Right atrium auricular region (tissue), 2 donors: Measurements from ENCODE around the gene IKBKE. TPM values are rescaled to one million over a fixed set of nuclear protein-coding genes. Genes with fewer than 3 reads are reported as not detected.

ENCODE experiments used
- DNase-seq: peaks from one replicate; pipeline ENCODE4 v3.0.0-alpha.2; 2019; ENCODE audit warnings: low spot score
- H3K27ac ChIP-seq, 2 donors: fragments of 200-600 bp; sonication (generic); 1 replicate in 1 of 2; 2 replicates in 1 of 2; pipeline ENCODE4 v1.5.1; 2016 to 2019
- H3K27me3 ChIP-seq, 2 donors: fragments of 200-600 bp; sonication (generic); one replicate each; pipeline versions ENCODE4 v1.5.1 to v1.6.0; 2017 to 2019
- H3K36me3 ChIP-seq: fragments of 200-600 bp; sonication (generic); one replicate; pipeline ENCODE4 v1.5.1; 2016
- H3K4me1 ChIP-seq, 2 donors: fragments of 200-600 bp; sonication (generic); one replicate each; pipeline versions ENCODE4 v1.5.1 to v1.6.0; 2017 to 2019
- H3K4me3 ChIP-seq, 2 donors: fragments of 200-600 bp; sonication (generic); 1 replicate in 1 of 2; 2 replicates in 1 of 2; pipeline ENCODE4 v1.5.1; 2017 to 2019; ENCODE audit warnings: mild to moderate bottlenecking in 1 of 2, moderate library complexity in 1 of 2
- H3K9me3 ChIP-seq, 2 donors: fragments of 200-600 bp; sonication (generic); one replicate each; pipeline ENCODE4 v1.5.1; 2019
- total RNA-seq, 2 donors: library from RNA; depleted of rRNA; stranded (reverse); fragments of >200 nt; gene quantifications; one replicate each; pipeline ENCODE4 v1.1.0, GENCODE V29; 2016
- TF ChIP-seq, protein P1 (sequence below), 2 donors: fragments of 200-600 bp; sonication (generic); IDR thresholded peaks; one replicate each; pipeline ENCODE4 v1.5.1; 2019; ENCODE audit warnings: antibody characterized with exemption in 2 of 2

The IKBKE gene
- total RNA-seq, 2 donors from 2014 or later, result 1.3 to 3.2 TPM

DNA sequence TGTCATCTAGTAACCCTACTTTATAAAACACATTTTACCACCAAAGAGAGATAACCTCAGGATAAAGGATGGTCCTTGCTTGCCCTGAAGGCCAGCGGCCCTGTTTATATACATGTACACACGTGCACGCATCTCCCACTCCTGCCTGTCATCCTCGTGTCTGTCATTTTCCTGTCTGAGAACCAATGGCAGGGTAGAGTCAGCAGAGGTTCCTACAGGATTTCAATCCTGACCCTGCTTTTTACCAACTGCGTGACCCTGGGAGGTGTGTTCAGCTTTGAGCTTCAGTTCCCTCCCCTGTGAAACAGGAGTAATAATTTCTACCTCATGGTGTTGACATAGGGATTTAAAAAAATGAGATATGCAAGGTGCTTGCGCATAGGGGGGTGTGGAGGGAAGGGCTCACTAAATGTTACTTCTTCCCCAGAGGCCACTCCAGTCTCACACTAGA lies 24.8 kb downstream of the IKBKE start:
- H3K36me3 ChIP-seq, result no peaks in the 10 kb centered on the region
- no peaks in the 10 kb centered on the region for H3K9me3 ChIP-seq
- H3K4me1 ChIP-seq, result peaks cover 0 to 27% of the 10 kb centered on the region in 2 donors
- no peak overlapping the region for H3K4me3 ChIP-seq
- H3K27ac ChIP-seq, result peak overlapping the region; percentile 46 to 67
- TF ChIP-seq, protein P1, sequence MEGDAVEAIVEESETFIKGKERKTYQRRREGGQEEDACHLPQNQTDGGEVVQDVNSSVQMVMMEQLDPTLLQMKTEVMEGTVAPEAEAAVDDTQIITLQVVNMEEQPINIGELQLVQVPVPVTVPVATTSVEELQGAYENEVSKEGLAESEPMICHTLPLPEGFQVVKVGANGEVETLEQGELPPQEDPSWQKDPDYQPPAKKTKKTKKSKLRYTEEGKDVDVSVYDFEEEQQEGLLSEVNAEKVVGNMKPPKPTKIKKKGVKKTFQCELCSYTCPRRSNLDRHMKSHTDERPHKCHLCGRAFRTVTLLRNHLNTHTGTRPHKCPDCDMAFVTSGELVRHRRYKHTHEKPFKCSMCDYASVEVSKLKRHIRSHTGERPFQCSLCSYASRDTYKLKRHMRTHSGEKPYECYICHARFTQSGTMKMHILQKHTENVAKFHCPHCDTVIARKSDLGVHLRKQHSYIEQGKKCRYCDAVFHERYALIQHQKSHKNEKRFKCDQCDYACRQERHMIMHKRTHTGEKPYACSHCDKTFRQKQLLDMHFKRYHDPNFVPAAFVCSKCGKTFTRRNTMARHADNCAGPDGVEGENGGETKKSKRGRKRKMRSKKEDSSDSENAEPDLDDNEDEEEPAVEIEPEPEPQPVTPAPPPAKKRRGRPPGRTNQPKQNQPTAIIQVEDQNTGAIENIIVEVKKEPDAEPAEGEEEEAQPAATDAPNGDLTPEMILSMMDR (IDR thresholded peaks at IDR 0.05), result no peak
- no peaks in the 10 kb centered on the region for H3K27me3 ChIP-seq
- no peak for DNase-seq

DNA sequence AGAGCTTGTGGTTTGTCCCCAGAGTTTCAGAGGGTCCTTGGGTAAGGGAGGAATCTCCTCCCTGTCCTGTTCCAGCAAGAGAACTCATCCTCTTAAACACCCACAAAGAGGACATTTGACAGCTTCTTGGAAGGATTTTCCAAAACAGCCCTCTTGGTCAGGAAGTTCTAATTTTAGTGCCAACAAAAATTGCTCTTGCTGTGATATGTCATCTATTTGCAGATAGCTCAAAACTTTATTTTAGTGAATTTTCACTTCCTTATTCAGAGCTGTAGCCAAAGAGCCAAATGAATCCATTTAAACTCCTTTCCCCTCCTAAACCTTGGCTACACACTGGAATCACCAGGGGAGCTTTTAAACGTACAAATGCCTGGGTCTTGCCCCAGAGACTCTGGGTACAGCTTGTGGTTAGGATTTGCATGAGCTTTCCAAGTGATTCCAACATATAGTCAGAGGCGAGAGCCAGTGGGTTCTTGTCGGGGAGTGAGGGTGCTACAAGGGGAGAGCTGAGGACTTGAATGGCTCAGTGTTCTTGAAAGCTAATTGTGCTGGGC lies 25.3 kb downstream of the IKBKE start:
- H3K36me3 ChIP-seq, result no peaks in the 10 kb centered on the region
- no peaks in the 10 kb centered on the region for H3K27me3 ChIP-seq
- no peak overlapping the region for H3K4me3 ChIP-seq
- H3K27ac ChIP-seq, result peak overlapping the region; percentile 46 to 67
- H3K9me3 ChIP-seq, result no peaks in the 10 kb centered on the region
- no peak for DNase-seq
- TF ChIP-seq, protein P1 (IDR thresholded peaks at IDR 0.05), result no peak
- H3K4me1 ChIP-seq, result peaks cover 0 to 23% of the 10 kb centered on the region in 2 donors

DNA sequence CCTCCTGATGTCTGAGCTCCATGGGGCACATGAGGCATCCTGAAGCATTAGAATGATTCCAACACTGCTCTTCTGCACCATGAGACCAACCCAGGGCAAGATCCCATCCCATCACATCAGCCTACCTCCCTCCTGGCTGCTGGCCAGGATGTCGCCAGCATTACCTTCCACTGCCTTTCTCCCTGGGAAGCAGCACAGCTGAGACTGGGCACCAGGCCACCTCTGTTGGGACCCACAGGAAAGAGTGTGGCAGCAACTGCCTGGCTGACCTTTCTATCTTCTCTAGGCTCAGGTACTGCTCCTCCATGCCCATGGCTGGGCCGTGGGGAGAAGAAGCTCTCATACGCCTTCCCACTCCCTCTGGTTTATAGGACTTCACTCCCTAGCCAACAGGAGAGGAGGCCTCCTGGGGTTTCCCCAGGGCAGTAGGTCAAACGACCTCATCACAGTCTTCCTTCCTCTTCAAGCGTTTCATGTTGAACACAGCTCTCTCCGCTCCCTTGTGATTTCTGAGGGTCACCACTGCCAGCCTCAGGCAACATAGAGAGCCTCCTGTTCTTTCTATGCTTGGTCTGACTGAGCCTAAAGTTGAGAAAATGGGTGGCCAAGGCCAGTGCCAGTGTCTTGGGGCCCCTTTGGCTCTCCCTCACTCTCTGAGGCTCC lies 26.0 kb downstream of the IKBKE start:
- Histone ChIP-seq H3K36me3 (no peaks in the 10 kb centered on the region), H3K4me3 (no peak overlapping the region), H3K27ac (peak overlapping the region; percentile 46 to 67), H3K9me3 (no peaks in the 10 kb centered on the region), H3K4me1 (peaks cover 0 to 28% of the 10 kb centered on the region in 2 donors), H3K27me3 (no peaks in the 10 kb centered on the region)
- no peak for DNase-seq
- TF ChIP-seq, protein P1 (IDR thresholded peaks at IDR 0.05), result no peak

DNA sequence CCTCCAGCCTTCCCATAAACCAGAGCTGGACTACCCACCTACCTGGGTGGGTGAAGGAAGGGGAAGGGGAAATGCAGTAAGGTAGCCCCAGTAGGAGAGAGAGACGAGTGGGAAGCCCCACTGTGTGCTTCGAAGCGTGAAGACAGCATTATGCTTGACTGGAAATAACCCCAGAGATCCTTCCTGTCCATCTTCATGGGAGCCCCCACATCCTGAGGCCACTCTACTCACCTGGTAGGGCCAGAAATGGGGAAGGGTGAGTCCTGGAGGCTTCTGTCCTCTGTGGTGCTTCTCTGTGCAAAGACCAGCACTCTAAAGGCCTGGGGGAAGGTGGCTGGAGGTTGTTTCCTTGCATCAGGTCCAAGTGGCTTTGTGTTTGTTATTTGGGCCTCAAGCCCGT lies 27.1 kb downstream of the IKBKE start:
- Histone ChIP-seq H3K9me3 (no peaks in the 10 kb centered on the region), H3K4me1 (peaks cover 0 to 38% of the 10 kb centered on the region in 2 donors), H3K27ac (no peak overlapping the region), H3K4me3 (no peak overlapping the region), H3K27me3 (no peaks in the 10 kb centered on the region), H3K36me3 (no peaks in the 10 kb centered on the region)
- TF ChIP-seq, protein P1 (IDR thresholded peaks at IDR 0.05), result no peak
- no peak for DNase-seq

DNA sequence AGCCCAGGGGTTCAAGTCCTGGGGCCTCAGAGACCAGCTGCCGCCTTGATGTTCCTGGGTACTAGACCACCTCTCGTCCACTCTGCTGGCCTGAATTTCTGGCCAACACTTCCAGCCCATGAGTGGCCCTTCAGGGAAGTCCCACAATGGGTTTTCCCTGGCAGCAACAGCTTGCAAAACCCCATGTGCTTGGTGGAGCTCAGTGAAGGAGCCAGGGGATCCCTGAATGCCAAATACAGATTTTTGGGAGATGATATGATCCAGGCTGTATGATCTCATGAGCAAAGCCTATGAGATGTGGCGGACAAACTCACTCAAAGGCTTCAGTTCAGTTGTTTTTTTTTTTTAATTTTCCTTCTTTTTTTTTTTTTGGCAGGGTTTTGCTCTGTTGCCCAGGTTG lies 27.5 kb downstream of the IKBKE start:
- H3K27me3 ChIP-seq, result no peaks in the 10 kb centered on the region
- H3K27ac ChIP-seq, result no peak overlapping the region
- no peak overlapping the region for H3K4me3 ChIP-seq
- H3K36me3 ChIP-seq, result no peaks in the 10 kb centered on the region
- H3K4me1 ChIP-seq, result peaks cover 0 to 38% of the 10 kb centered on the region in 2 donors
- H3K9me3 ChIP-seq, result no peaks in the 10 kb centered on the region
- TF ChIP-seq, protein P1 (IDR thresholded peaks at IDR 0.05), result no peak
- DNase-seq, result no peak
